Right lobe of liver (tissue), 4 donors: Measurements from ENCODE around the gene CHRNG.

Experiments used
- POLR2A ChIP-seq: fragments of 450-650 bp; IDR thresholded peaks from one replicate; pipeline ENCODE4 v1.6.1; 2017; ENCODE audit warnings: antibody characterized with exemption, mild to moderate bottlenecking
- TF ChIP-seq, protein P1 (sequence below), 4 donors: fragments of 200-600 bp in 3 of 4; fragments of 450-650 bp in 1 of 4; IDR thresholded peaks; one replicate each; pipeline versions ENCODE4 v1.5.1 to v1.8.0; 2016 to 2022; ENCODE audit warnings: antibody characterized with exemption in 4 of 4, mild to moderate bottlenecking in 2 of 4
- donor health status: DM: no; HTN: no; CAD: no.
- donor health status: DM: no; HTN: no; CAD: no.
- donor health status: DM: no; HTN: yes; CAD: no.

DNA sequence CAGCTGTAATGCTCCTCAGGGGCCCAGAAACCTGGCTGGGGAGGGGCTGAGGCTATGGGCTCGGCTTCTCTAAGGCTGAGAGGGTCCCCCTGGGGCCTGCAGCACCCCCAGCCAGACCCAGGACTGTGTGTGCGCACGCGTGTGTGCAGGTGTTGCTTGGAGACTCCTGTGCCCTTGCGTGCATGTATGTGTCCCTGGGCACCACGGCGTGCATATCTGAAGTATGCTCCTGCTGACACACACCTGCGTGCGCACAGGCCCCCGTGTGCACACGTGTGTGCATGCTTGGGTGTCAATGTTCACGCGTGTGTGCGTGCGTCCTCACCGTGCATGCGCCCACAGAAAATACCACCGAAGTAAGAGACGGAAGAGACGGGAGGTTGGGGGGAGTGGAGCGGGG, 37.0 kb upstream of the CHRNG start:
- TF ChIP-seq, protein P1, sequence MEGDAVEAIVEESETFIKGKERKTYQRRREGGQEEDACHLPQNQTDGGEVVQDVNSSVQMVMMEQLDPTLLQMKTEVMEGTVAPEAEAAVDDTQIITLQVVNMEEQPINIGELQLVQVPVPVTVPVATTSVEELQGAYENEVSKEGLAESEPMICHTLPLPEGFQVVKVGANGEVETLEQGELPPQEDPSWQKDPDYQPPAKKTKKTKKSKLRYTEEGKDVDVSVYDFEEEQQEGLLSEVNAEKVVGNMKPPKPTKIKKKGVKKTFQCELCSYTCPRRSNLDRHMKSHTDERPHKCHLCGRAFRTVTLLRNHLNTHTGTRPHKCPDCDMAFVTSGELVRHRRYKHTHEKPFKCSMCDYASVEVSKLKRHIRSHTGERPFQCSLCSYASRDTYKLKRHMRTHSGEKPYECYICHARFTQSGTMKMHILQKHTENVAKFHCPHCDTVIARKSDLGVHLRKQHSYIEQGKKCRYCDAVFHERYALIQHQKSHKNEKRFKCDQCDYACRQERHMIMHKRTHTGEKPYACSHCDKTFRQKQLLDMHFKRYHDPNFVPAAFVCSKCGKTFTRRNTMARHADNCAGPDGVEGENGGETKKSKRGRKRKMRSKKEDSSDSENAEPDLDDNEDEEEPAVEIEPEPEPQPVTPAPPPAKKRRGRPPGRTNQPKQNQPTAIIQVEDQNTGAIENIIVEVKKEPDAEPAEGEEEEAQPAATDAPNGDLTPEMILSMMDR (IDR thresholded peaks at IDR 0.05): no peak
- no peak for TF ChIP-seq POLR2A
